Tibial artery (tissue), 4 donors: Measurements from ENCODE around the gene FBXL7.

Experiments used
- DNase-seq, 2 donors: peaks; one replicate each; pipeline ENCODE4 v3.0.0-alpha.2; 2019
- H3K27ac ChIP-seq, 2 donors: fragments of 200-600 bp; sonication (generic) in 1 of 2; 1 replicate in 1 of 2; 2 replicates in 1 of 2; pipeline ENCODE4 v1.5.1; 2018 to 2019; ENCODE audit warnings: mild to moderate bottlenecking in 1 of 2
- H3K27me3 ChIP-seq, 2 donors: fragments of 200-600 bp; sonication (generic) in 1 of 2; one replicate each; pipeline versions ENCODE4 v1.5.1 to v1.6.0; 2016 to 2019
- H3K36me3 ChIP-seq, 3 donors: fragments of 200-600 bp; sonication (generic) in 2 of 3; one replicate each; pipeline ENCODE4 v1.5.1; 2016 to 2019; ENCODE audit warnings: mild to moderate bottlenecking in 2 of 3
- H3K4me1 ChIP-seq, 4 donors: fragments of 200-600 bp; sonication (generic) in 2 of 4; 1 replicate in 3 of 4; 2 replicates in 1 of 4; pipeline ENCODE4 v1.5.1; 2016 to 2019
- H3K4me3 ChIP-seq, 2 donors: fragments of 200-600 bp; sonication (generic) in 1 of 2; 1 replicate in 1 of 2; 2 replicates in 1 of 2; pipeline ENCODE4 v1.5.1; 2018 to 2019; ENCODE audit warnings: mild to moderate bottlenecking in 2 of 2
- H3K9me3 ChIP-seq, 3 donors: fragments of 200-600 bp; sonication (generic) in 1 of 3; one replicate each; pipeline ENCODE4 v1.5.1; 2016 to 2019
- CTCF ChIP-seq, 2 experiments: fragments of 200-600 bp in 1 of 2; fragments of 450-650 bp in 1 of 2; IDR thresholded peaks; one replicate each; pipeline ENCODE4 v1.5.1; 2017 to 2019; ENCODE audit warnings: antibody characterized with exemption in 2 of 2, mild to moderate bottlenecking in 1 of 2, moderate library complexity in 1 of 2
- intact Hi-C: fragments of 100-400 bp; cut with DNase I; formaldehyde crosslinking; loops from one replicate; pipeline ENCODE4 v1.15.0; 2023; ENCODE audit warnings: low total_unique reads

Gene FBXL7

GRCh38 chr5:15740383-15740782 lies 240.4 kb downstream of the FBXL7 start:
- peaks cover 0 to 46% (median 7%) of the 10 kb centered on the region in 4 donors for H3K4me1 ChIP-seq
- intact Hi-C loops, result no loop called here
- H3K9me3 ChIP-seq, result no peaks in the 10 kb centered on the region

GRCh38 chr5:15741591-15741990 lies 241.6 kb downstream of the FBXL7 start:
- H3K27me3 ChIP-seq, result no peaks in the 10 kb centered on the region
- DNase-seq, result no peak
- no peak overlapping the region for H3K27ac ChIP-seq
- intact Hi-C loops, result no loop called here
- H3K4me1 ChIP-seq, result peaks cover 0 to 46% (median 7%) of the 10 kb centered on the region in 4 donors
- H3K9me3 ChIP-seq, result no peaks in the 10 kb centered on the region
- H3K36me3 ChIP-seq, result no peaks in the 10 kb centered on the region
- TF ChIP-seq CTCF (IDR thresholded peaks at IDR 0.05), result no peak
- H3K4me3 ChIP-seq, result peak overlapping the region in 1 of 2 donors; percentile 10

More at GRCh38 chr5:15740383-15740782, 240.4 kb downstream of the FBXL7 start:
- Histone ChIP-seq H3K4me3 (no peak overlapping the region), H3K27ac (no peak overlapping the region), H3K36me3 (no peaks in the 10 kb centered on the region), H3K27me3 (no peaks in the 10 kb centered on the region)
- DNase-seq, result no peak
- no peak for TF ChIP-seq CTCF (IDR thresholded peaks at IDR 0.05)

GRCh38 chr5:15746833-15747232 lies 246.9 kb downstream of the FBXL7 start:
- H3K4me1 ChIP-seq, result peaks cover 0 to 7% (median 0%) of the 10 kb centered on the region in 4 donors
- TF ChIP-seq CTCF (IDR thresholded peaks at IDR 0.05), result no peak
- DNase-seq, result no peak
- no peak overlapping the region for H3K4me3 ChIP-seq
- H3K36me3 ChIP-seq, result no peaks in the 10 kb centered on the region
- H3K27ac ChIP-seq, result no peak overlapping the region
- H3K9me3 ChIP-seq, result no peaks in the 10 kb centered on the region
- intact Hi-C loops, result no loop called here
- no peaks in the 10 kb centered on the region for H3K27me3 ChIP-seq

GRCh38 chr5:15748266-15748665 lies 248.3 kb downstream of the FBXL7 start:
- no peaks in the 10 kb centered on the region for H3K36me3 ChIP-seq
- no peak for DNase-seq
- H3K9me3 ChIP-seq, result no peaks in the 10 kb centered on the region
- H3K4me1 ChIP-seq, result peaks cover 0 to 11% (median 2%) of the 10 kb centered on the region in 4 donors
- no peak overlapping the region for H3K27ac ChIP-seq
- intact Hi-C loops, result no loop called here
- no peaks in the 10 kb centered on the region for H3K27me3 ChIP-seq
- H3K4me3 ChIP-seq, result no peak overlapping the region
- no peak for TF ChIP-seq CTCF (IDR thresholded peaks at IDR 0.05)

GRCh38 chr5:15752663-15753285 lies 252.8 kb downstream of the FBXL7 start:
- no peak for TF ChIP-seq CTCF (IDR thresholded peaks at IDR 0.05)

More at GRCh38 chr5:15752663-15753285, 252.8 kb downstream of the FBXL7 start:
- Histone ChIP-seq H3K4me1 (peaks cover 0 to 20% (median 2%) of the 10 kb centered on the region in 4 donors), H3K36me3 (peaks cover 0 to 3% (median 0%) of the 10 kb centered on the region in 3 donors), H3K27ac (no peak overlapping the region), H3K4me3 (peak overlapping the region; percentile 27 to 33), H3K9me3 (peaks cover 0 to 8% (median 6%) of the 10 kb centered on the region in 3 donors), H3K27me3 (no peaks in the 10 kb centered on the region)
- DNase-seq, result peak in 1 of 2 donors; percentile 24
- intact Hi-C loops, result no loop called here
